HUES48 (cell line): ENCODE results near the gene GOLGA5.

Source experiments
- H3K27ac ChIP-seq: one replicate; pipeline ENCODE4 v1.7.0; 2013; ENCODE audit warnings: low read depth, low read length, inconsistent platforms
- H3K27me3 ChIP-seq: 2 replicates; pipeline ENCODE4 v1.6.1; 2013; ENCODE audit warnings: mild to moderate bottlenecking, low read length; ENCODE audit not compliant: control insufficient read depth, insufficient read depth
- H3K36me3 ChIP-seq: 2 replicates; pipeline ENCODE4 v1.6.1; 2013; ENCODE audit warnings: low read length; ENCODE audit not compliant: control insufficient read depth, insufficient read depth
- H3K4me1 ChIP-seq: 2 replicates; pipeline ENCODE4 v1.6.1; 2013; ENCODE audit warnings: mild to moderate bottlenecking, low read length; ENCODE audit not compliant: control insufficient read depth, insufficient read depth
- H3K4me3 ChIP-seq: 2 replicates; pipeline ENCODE4 v1.5.1; 2013; ENCODE audit warnings: mild to moderate bottlenecking, low read depth, low read length
- H3K9ac ChIP-seq: 2 replicates; pipeline ENCODE4 v1.6.1; 2013; ENCODE audit warnings: mild to moderate bottlenecking, low read depth, low read length, moderate library complexity
- H3K9me3 ChIP-seq: 2 replicates; pipeline ENCODE4 v1.6.1; 2013; ENCODE audit warnings: low read length; ENCODE audit not compliant: control insufficient read depth, insufficient read depth

GOLGA5 gene

DNA sequence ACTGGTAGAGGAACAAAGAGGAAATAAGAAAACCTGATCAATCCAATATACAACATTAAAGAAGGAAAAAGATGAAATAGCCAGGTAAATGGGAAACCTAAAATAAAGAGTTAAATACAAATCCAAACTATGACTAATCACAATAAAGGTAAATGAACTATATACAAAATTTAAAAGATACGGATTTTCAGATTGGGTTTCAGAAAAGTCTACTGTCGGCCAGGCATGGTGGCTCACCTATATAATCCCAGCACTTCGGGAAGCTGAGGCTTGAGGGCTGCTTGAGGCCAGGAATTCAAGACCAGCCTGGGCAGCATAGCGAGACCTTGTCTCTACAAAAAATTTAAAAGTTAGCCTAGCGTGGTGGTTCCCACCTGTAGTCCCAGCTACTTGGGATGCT, 89.0 kb downstream of the GOLGA5 start:
- Histone ChIP-seq H3K4me1 (peaks cover 11% of the 10 kb centered on the region; the same call in 1 of the 2 replicates), H3K4me3 (no peak overlapping the region), H3K9me3 (no peaks in the 10 kb centered on the region), H3K9ac (no peak overlapping the region), H3K36me3 (no peaks in the 10 kb centered on the region), H3K27me3 (no peaks in the 10 kb centered on the region), H3K27ac (no peak overlapping the region)

DNA sequence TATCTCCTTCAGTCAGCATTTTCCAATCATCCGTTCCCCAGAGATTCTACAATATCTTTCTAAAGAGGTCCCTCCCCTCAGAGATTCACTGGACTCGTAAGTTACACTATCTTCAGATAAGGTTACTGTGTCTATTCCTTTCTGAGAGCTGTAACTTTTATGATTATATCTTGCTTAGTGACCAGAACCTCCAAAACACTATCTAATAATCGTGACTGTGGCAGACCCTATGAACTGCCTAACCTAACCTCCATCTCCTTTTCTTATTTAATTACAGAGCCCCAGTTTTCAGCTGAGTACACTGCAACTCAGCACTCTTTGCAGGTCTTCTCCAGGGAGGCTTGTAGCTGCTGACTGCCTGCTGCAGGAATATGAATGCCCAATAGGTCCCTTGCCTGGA, 90.3 kb downstream of the GOLGA5 start:
- Histone ChIP-seq H3K4me3 (no peak overlapping the region), H3K9ac (no peak overlapping the region), H3K4me1 (peaks cover 4% of the 10 kb centered on the region; the same call in 1 of the 2 replicates), H3K9me3 (no peaks in the 10 kb centered on the region), H3K27ac (no peak overlapping the region), H3K27me3 (no peaks in the 10 kb centered on the region), H3K36me3 (no peaks in the 10 kb centered on the region)

DNA sequence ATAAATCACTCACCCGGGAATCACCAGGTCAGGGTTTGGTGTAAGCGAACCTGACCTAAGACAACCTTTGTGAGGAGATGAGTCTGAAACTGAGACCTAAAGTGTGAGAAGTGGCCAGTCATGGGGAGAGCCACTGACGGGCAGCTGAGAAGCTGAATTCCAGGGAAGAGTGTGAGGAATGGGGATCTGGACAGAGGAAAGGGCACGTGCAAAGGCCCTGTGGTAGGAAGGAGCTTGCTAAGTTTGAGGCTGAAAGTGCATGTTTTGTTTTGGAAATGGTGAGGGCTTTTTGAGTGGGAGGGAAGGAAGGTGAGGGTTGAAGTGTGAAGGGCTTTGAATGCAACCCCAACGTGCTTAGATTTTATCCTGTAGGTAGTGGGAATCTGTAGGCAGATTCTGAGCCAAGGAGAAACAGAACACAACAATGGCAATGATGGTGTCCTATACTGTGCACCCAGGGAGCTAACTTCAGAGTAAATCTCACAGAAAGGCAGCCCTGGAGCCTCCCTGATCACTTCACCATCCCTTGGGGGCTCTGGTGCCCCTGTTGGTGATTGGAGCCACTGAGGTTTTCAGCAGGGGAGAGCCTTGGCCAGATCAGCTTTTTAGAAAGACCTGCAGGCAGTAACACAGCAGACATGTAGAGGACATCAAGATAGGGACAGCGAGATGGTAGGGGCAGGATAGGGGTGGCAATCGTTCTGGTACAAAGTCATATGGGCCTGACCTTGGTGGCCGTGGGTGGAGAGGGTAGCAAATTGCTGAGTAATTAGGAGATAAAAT, 91.4 kb downstream of the GOLGA5 start:
- no peak overlapping the region for H3K9ac ChIP-seq

DNA sequence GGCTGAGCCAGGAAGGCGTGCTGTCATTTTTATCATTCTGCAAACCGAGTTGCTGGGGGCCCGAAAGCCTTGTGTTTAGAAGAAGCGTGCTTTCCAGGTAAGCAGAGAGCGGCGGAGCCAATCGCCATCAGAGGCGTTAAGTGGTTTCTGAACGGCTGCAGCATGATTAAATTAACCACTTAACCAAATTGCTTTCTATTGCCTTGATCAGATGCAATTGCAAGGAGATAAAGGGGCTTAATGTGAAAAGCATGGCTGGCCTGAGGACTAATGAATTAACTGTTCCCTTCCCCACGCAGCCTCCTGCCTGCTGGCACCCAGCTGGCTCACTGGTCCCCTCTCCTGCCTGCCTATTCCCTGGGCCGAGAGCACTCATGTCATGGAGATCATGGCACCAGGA, 92.2 kb downstream of the GOLGA5 start:
- H3K27me3 ChIP-seq = no peaks in the 10 kb centered on the region
- H3K9ac ChIP-seq = no peak overlapping the region
- H3K27ac ChIP-seq = no peak overlapping the region
- no peaks in the 10 kb centered on the region for H3K36me3 ChIP-seq
- no peaks in the 10 kb centered on the region for H3K4me1 ChIP-seq
- H3K9me3 ChIP-seq = no peaks in the 10 kb centered on the region
- no peak overlapping the region for H3K4me3 ChIP-seq

More for the DNA sequence above, 91.4 kb downstream of the GOLGA5 start:
- no peaks in the 10 kb centered on the region for H3K36me3 ChIP-seq
- no peaks in the 10 kb centered on the region for H3K27me3 ChIP-seq
- no peak overlapping the region for H3K27ac ChIP-seq
- no peaks in the 10 kb centered on the region for H3K9me3 ChIP-seq
- H3K4me3 ChIP-seq = no peak overlapping the region
- H3K4me1 ChIP-seq = peaks cover 4% of the 10 kb centered on the region; the same call in 1 of the 2 replicates

DNA sequence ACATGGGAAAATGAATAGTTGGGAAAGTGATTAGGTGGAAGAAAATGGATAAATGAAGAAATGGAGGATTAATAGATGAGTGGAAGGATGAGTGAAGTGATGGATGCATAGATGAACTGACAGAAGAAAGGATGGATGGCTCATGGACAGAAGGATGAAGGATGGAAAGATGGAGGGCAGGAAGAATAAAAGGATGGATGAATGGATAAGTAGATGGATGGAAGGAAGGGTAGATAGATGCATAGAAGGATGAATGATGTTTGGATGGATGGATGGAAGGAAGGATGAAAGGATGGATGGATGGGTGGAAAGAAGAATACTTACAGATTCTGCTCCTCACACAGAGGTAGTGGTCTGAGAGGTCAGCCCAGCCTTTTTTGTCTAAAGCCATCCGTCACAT, 93.1 kb downstream of the GOLGA5 start:
- H3K27me3 ChIP-seq = no peaks in the 10 kb centered on the region
- H3K27ac ChIP-seq = no peak overlapping the region
- H3K4me3 ChIP-seq = no peak overlapping the region
- H3K4me1 ChIP-seq = no peaks in the 10 kb centered on the region
- no peaks in the 10 kb centered on the region for H3K9me3 ChIP-seq
- H3K36me3 ChIP-seq = no peaks in the 10 kb centered on the region
- H3K9ac ChIP-seq = no peak overlapping the region

DNA sequence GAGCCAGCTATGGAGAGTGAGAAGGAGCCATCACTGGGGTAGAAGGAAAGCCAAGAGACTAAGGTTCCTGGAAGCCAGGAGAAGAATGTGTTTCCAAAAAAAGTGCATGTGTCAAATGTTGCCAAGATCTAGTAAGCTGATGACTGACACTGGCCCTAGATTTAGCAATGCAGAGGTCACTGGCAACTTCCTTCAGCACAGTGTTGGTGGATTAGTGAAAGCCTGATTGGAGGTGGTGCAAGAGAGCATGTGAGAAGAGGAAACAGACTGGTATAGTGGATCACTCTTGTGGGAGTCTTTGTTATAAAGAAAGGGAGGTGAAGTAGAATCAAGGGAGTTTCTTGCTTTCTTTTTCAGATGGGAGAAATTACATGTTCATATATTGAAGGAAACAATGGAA, 94.8 kb downstream of the GOLGA5 start:
- Histone ChIP-seq H3K36me3 (no peaks in the 10 kb centered on the region), H3K9me3 (peaks cover 3% of the 10 kb centered on the region; the same call in 1 of the 2 replicates), H3K27ac (no peak overlapping the region), H3K9ac (no peak overlapping the region), H3K27me3 (no peaks in the 10 kb centered on the region), H3K4me3 (no peak overlapping the region), H3K4me1 (no peaks in the 10 kb centered on the region)
